HG02840 (cell line): ENCODE measurements around the gene SRGAP3.

Source experiments
- ATAC-seq: cut with Tn5 transposase; IDR thresholded peaks from one replicate; pipeline ENCODE4 v1.9.1; 2021; ENCODE audit warnings: mild to moderate bottlenecking, moderate library complexity, moderate number of reproducible peaks; ENCODE audit not compliant: unreplicated experiment, low FRiP score

Gene SRGAP3

DNA sequence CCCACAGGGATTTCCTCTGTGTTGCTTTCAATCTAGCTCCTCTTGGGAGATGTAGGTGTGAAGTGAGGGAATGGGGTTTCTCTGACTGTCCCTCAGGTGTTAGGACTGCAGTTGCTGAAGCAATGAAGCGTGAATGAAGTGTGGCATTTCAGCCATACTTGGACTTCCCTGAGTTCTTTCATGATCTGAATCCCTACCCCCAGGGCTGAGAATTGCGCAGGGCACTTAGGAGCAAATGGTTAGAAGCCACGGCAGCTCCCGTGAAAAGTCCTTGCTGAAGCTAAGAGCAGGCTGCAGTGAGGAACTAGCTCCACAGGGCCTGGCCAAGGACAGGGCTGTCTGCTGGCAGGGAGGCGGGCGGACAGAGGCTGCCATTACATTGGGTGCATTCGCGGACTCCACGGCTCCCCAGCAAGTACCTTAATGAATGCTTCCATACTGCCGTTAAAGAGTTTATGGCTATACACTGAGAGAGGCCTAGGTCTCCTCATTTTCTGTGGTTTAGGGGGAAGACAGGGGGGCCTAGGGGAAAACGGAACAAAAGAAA lies 217.1 kb downstream of the SRGAP3 start:
- no peak for ATAC-seq

DNA sequence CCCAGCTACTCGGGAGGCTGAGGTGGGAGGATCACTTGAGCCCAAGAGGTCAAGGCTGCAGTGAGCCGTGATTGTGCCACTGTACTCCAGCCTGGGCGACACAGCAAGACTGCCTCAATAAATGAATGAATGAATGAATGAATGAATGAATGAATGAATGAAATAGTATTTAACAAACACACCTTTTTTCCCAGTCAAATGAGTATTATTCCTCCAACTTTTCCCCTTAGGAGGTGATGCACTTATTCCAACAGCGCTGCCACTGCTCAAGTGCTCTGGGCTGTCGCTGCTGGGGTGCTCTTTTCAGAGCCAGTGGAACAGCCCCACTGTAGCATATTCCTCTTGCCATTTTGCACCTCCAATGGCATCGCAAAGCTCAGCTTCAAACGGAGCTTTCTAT lies 219.4 kb downstream of the SRGAP3 start:
- no peak for ATAC-seq

- no peak for ATAC-seq
Observed at GRCh38 chr3:9028134-9028533, 221.3 kb downstream of the SRGAP3 start.

DNA sequence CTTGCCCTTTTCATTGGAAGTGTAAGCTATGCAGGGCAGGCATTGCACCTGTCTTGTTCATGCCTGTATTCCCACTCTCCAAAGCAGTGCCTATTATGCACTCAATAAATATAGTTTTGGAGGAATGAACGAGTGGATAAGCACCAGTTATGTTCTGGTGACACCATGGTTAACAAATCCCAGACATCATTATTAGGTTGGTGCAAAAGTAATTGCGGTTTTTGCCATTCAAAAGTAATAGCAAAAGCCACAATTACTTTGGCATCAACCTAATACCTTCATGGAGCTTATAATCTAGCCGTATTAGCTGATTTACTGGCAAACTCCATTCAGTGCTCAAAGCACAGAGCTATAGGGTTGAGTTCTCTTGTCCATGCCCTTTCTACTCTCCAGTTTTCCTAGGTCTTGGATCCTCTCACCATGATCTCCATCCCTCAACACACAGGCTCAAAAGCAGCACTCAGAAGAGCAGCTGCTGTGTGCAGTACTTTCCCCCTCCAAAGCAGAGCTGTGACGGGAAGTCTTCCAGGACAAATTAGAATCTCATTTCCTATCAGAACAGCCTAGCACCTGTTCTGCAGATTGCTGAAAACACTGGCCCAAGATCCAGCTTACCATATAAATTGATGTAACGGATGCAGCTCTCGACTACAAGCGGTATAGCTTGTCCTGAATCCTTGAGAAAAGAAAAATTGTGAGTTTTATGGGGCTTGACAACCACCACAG lies 223.0 kb downstream of the SRGAP3 start:
- no peak for ATAC-seq

DNA sequence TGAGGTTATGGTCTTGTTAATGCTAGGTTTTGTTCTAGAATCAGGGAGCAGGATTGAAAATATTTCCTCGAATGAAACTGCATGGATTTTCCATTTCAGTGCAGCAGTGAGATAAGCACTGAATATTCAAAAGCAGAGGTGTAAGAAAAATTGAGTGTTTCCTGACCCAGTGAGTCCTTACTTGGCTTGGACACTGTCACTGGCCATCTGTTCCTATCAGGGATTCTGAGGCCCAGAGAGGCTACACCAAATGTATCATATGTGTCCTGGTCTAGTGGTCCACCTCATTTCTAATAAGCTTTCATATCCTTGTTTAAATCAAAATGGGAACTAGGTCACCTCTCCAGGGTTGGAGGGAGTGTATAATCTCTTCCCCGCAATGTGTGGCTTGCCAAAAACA lies 225.1 kb downstream of the SRGAP3 start:
- ATAC-seq, result no peak

GRCh38 chr3:9023226-9023590 lies 226.2 kb downstream of the SRGAP3 start:
- ATAC-seq, result no peak

GRCh38 chr3:9022305-9023225 lies 226.9 kb downstream of the SRGAP3 start:
- no peak for ATAC-seq

GRCh38 chr3:9021271-9022009 lies 228.0 kb downstream of the SRGAP3 start:
- no peak for ATAC-seq

- no peak for ATAC-seq
Observed at GRCh38 chr3:9020426-9020825, 229.0 kb downstream of the SRGAP3 start.

DNA sequence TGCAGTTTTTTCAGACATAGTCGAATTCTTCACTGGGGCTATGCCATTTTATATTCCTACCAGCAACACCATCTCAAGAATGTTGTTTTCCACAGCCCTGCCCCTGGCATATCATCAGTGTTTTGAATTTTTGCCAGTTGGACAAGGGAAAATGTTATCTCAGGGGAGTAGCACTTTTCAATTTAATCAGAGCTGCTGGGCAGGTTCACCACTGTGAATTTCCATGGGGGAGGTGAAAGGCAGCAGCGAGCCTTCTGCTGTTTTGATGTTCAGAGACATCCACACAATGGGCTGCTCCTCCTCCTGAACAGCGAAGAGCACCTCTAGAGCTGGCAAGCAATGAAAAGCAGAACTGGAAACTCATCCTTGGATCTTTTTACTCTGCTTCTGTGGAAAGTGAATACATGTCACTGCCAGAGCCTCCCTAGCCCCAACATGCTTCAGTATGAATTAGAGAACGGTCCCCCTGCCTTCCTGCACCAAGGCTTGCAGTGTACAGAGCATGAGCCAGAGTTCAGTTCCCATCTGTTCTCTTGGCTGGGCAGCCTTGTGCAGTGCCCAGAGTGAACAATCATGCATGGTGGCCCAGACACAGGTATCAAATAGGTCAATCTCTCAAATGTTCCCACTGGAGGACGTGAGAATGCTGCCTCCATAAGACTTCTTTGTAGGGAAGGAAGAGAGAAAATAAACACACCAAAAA lies 230.0 kb downstream of the SRGAP3 start:
- no peak for ATAC-seq

DNA sequence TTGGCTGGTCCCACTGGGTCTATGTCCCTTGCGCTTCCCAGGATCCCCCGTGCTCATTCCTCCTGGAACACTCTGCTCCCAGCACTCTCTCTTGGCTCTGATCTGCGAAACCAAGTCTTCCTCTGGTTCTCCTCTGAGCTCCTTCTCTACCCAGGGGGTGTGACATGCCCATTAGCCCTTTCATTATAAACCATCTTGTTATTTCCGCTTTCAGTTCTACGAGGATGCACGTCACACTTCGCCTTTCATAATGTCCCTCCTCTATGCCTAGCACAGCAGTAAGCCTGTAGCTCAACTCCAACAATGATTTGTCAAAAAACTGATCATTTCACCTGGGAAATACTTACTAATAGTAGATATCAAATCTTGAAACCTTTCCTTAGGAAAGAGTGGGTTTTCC lies 234.2 kb downstream of the SRGAP3 start:
- no peak for ATAC-seq

GRCh38 chr3:9013782-9014563 lies 235.5 kb downstream of the SRGAP3 start:
- ATAC-seq, result no peak

DNA sequence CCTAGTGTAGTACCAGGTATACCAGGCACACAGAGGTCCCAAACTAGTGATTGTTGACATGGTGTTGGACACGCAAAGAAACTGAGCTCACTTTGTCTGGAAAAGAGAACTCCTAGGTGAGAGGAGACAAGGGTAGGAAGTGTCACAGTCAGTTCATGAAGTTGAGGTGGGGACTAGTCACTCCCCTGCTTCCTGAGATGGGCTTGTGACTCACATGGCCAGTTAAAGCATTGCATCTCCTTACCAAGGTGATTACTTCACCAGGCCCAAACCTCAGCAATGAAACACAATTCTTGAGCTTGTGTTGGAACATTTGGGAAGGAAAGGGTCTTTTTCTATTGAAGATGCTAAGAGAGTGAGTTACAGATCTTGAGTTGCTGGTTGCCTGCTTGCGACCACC lies 236.9 kb downstream of the SRGAP3 start:
- no peak for ATAC-seq

GRCh38 chr3:9009976-9010545 lies 239.4 kb downstream of the SRGAP3 start:
- ATAC-seq, result no peak

- ATAC-seq, result no peak
Observed at GRCh38 chr3:9008550-9009255, 240.7 kb downstream of the SRGAP3 start.

- ATAC-seq, result no peak
Observed at GRCh38 chr3:9007928-9008327, 241.5 kb downstream of the SRGAP3 start.

DNA sequence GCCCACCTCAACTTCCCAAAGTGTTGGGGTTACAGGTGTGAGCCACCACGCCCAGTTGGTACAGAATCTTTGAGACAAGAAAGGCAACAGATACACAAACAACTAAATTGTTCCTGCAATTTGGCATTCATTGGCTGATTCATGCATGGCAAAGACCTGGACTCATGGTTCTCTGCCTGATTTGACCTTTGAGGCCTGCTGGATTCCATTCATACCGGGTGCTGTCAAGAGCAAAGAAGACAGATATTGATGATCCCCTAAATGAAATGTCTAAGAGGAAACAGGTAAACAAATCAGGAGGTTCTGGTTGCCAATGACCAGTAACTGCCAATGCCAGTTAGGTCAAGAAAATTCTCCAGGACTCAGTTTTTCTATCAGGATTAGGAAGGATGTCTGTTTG lies 242.2 kb downstream of the SRGAP3 start:
- no peak for ATAC-seq

- no peak for ATAC-seq
Observed at GRCh38 chr3:9000041-9000440, 249.4 kb downstream of the SRGAP3 start.

GRCh38 chr3:8997151-8997550 lies 252.3 kb downstream of the SRGAP3 start:
- no peak for ATAC-seq
